HCT116 (cell line): ENCODE results near the gene MEGF10. TPM values are rescaled to one million over a fixed set of nuclear protein-coding genes. Genes with fewer than 3 reads are reported as not detected.

Experiments
- ATAC-seq: fragments of 200-7000 bp; cut with Tn5 transposase; 2 replicates; pipeline ENCODE4 v1.9.1; 2020; ENCODE audit warnings: mild to moderate bottlenecking, moderate library complexity
- BruUV-seq: library from RNA; stranded (reverse); fragments of 400-500 nt; replicated peaks from 2 replicates; lab custom pipeline; 2021; lab: Mats Ljungman, UMichigan
- CTCF ChIA-PET: fragments of 300-600 bp; sonication (Branson Sonifier 250); formaldehyde crosslinking; loops from one replicate; lab custom pipeline; 2021; ENCODE audit warnings: antibody characterized with exemption; lab: Charles Lee
- POLR2A ChIA-PET: fragments of 300-600, 350-600 bp; sonication (Branson Sonifier 250); formaldehyde crosslinking; loops from one replicate; lab custom pipeline; 2021; ENCODE audit warnings: antibody characterized with exemption; lab: Charles Lee
- RAD21 ChIA-PET, 2 experiments: fragments of 300-600 bp; sonication (Branson Sonifier 250); formaldehyde crosslinking; loops; one replicate each; lab custom pipeline; 2023; ENCODE audit warnings: low total read pairs in 2 of 2; ENCODE audit not compliant: uncharacterized antibody in 2 of 2, unreplicated experiment in 2 of 2, low non-redundant PET in 1 of 2; lab: Charles Lee
- DNase-seq: peaks from one replicate; pipeline ENCODE4 v3.0.0-alpha.2; 2010; ENCODE audit warnings: low read depth, low spot score
- H2AFZ ChIP-seq: fragments of 200-600 bp; shearing (Covaris generic), sonication (generic); 2 replicates; pipeline ENCODE4 v1.6.1; 2017; ENCODE audit warnings: low read depth, mixed run types, mixed read lengths, antibody characterized with exemption, low read length; ENCODE audit not compliant: poor library complexity, severe bottlenecking
- H3K27ac ChIP-seq: 2 replicates; pipeline ENCODE4 v1.5.1; 2012; ENCODE audit warnings: low read depth, low read length
- H3K27me3 ChIP-seq: fragments of 200-600 bp; sonication (generic); 2 replicates; pipeline ENCODE4 v1.6.1; 2016; ENCODE audit warnings: mixed run types, low read length, mixed read lengths; ENCODE audit not compliant: insufficient read depth
- H3K36me3 ChIP-seq, 2 experiments: fragments of 200-500 bp in 1 of 2; fragments of 200-600 bp in 1 of 2; sonication (Bioruptor generic) in 1 of 2; sonication (generic) in 1 of 2; 2 replicates each; pipeline versions ENCODE4 v1.5.1 to v1.6.1; 2014 to 2016; ENCODE audit warnings: low read length in 2 of 2, inconsistent platforms in 1 of 2, mixed read lengths in 1 of 2, mixed run types in 1 of 2; ENCODE audit not compliant: insufficient read depth in 2 of 2, control insufficient read depth in 1 of 2
- H3K4me1 ChIP-seq, 2 experiments: fragments of 200-600 bp in 1 of 2; sonication (generic) in 1 of 2; 2 replicates each; pipeline versions ENCODE4 v1.5.1 to v1.6.1; 2012 to 2017; ENCODE audit warnings: low read length in 2 of 2, inconsistent platforms in 1 of 2, mild to moderate bottlenecking in 1 of 2, mixed read lengths in 1 of 2, mixed run types in 1 of 2, moderate library complexity in 1 of 2; ENCODE audit not compliant: insufficient read depth in 2 of 2, control insufficient read depth in 1 of 2
- H3K4me2 ChIP-seq: fragments of 200-600 bp; sonication (generic); 2 replicates; pipeline ENCODE4 v1.6.1; 2017; ENCODE audit warnings: mixed run types, low read length, mixed read lengths
- H3K4me3 ChIP-seq, 2 experiments: fragments of 200-600 bp in 1 of 2; sonication (generic) in 1 of 2; replicated peaks in 1 of 2; 2 replicates each; pipeline ENCODE4 v1.5.1; 2011 to 2016; ENCODE audit warnings: low read length in 2 of 2, control low read depth in 1 of 2, low read depth in 1 of 2, mild to moderate bottlenecking in 1 of 2, mixed read lengths in 1 of 2, mixed run types in 1 of 2
- H3K79me2 ChIP-seq: fragments of 200-600 bp; sonication (generic); 2 replicates; pipeline ENCODE4 v1.6.1; 2017; ENCODE audit warnings: mild to moderate bottlenecking, mixed run types, low read length, moderate library complexity, mixed read lengths; ENCODE audit not compliant: insufficient read depth
- H3K9ac ChIP-seq: fragments of 200-600 bp; sonication (generic); 2 replicates; pipeline ENCODE4 v1.6.1; 2016; ENCODE audit warnings: low read length, mixed read lengths
- H3K9me2 ChIP-seq: fragments of 200-600 bp; sonication (generic), shearing (Covaris generic); 2 replicates; pipeline ENCODE4 v1.6.1; 2017; ENCODE audit warnings: mixed run types, mild to moderate bottlenecking, moderate library complexity; ENCODE audit not compliant: insufficient read depth
- H3K9me3 ChIP-seq, 2 experiments: fragments of 200-500 bp in 1 of 2; fragments of 200-600 bp in 1 of 2; sonication (Bioruptor generic) in 1 of 2; sonication (generic) in 1 of 2; 2 replicates each; pipeline ENCODE4 v1.6.1; 2014 to 2017; ENCODE audit warnings: low read length in 2 of 2, mixed read lengths in 2 of 2, inconsistent platforms in 1 of 2, low read depth in 1 of 2, mild to moderate bottlenecking in 1 of 2, mixed run types in 1 of 2, moderate library complexity in 1 of 2; ENCODE audit not compliant: control insufficient read depth in 1 of 2, insufficient read depth in 1 of 2
- H4K20me1 ChIP-seq: fragments of 200-600 bp; sonication (generic), shearing (Covaris generic); 2 replicates; pipeline ENCODE4 v1.6.1; 2017; ENCODE audit warnings: mixed run types, mild to moderate bottlenecking, moderate library complexity; ENCODE audit not compliant: insufficient read depth
- ATF3 ChIP-seq: IDR thresholded peaks from 2 replicates; pipeline ENCODE4 v1.6.1; 2012
- CBX3 ChIP-seq: IDR thresholded peaks from 2 replicates; pipeline ENCODE4 v1.6.1; 2012; ENCODE audit warnings: low read depth
- CEBPB ChIP-seq: IDR thresholded peaks from 2 replicates; pipeline ENCODE4 v1.6.1; 2012; ENCODE audit warnings: low read depth
- ELF1 ChIP-seq: IDR thresholded peaks from 2 replicates; pipeline ENCODE4 v1.6.1; 2012; ENCODE audit warnings: low read depth, borderline replicate concordance
- EZH2phosphoT487 ChIP-seq: fragments of 200-600 bp; IDR thresholded peaks from 2 replicates; pipeline ENCODE4 v1.6.1; 2018; ENCODE audit warnings: antibody characterized with exemption, borderline replicate concordance
- FOSL1 ChIP-seq: IDR thresholded peaks from 2 replicates; pipeline ENCODE4 v1.6.1; 2012; ENCODE audit warnings: low read depth
- JUND ChIP-seq: IDR thresholded peaks from 2 replicates; pipeline ENCODE4 v1.6.1; 2012
- RAD21 ChIP-seq: IDR thresholded peaks from 2 replicates; pipeline ENCODE4 v1.6.1; 2012; ENCODE audit warnings: low read depth, mild to moderate bottlenecking
- REST ChIP-seq: IDR thresholded peaks from 2 replicates; pipeline ENCODE4 v1.6.1; 2012; ENCODE audit warnings: low read depth
- SIN3A ChIP-seq: IDR thresholded peaks from 2 replicates; pipeline ENCODE4 v1.6.1; 2012; ENCODE audit warnings: low read depth
- SP1 ChIP-seq: IDR thresholded peaks from 2 replicates; pipeline ENCODE4 v1.6.1; 2012; ENCODE audit warnings: low read depth
- SRF ChIP-seq: IDR thresholded peaks from 2 replicates; pipeline ENCODE4 v1.6.1; 2012; ENCODE audit warnings: low read depth
- TCF7L2 ChIP-seq: IDR thresholded peaks from 2 replicates; pipeline ENCODE4 v1.7.0; 2011; ENCODE audit warnings: borderline replicate concordance, inconsistent platforms; ENCODE audit not compliant: insufficient read depth, insufficient read length; ENCODE audit errors: extremely low read depth
- ZFX ChIP-seq: fragments of 450-650 bp; IDR thresholded peaks from 2 replicates; pipeline ENCODE4 v1.6.1; 2017
- ZNF274 ChIP-seq: fragments of 200-500 bp; sonication (Bioruptor generic); IDR thresholded peaks from 2 replicates; pipeline ENCODE4 v1.6.1; 2014; ENCODE audit warnings: mild to moderate bottlenecking, low read depth, low read length, inconsistent platforms
- intact Hi-C: fragments of 100-400 bp; cut with micrococcal nuclease; formaldehyde crosslinking; loops from 2 replicates; pipeline ENCODE4 v1.10.0; 2022
- total RNA-seq: library from RNA; stranded (reverse); gene quantifications from one replicate; pipeline ENCODE4 v1.2.1, GENCODE V29; 2021; ENCODE audit not compliant: unreplicated experiment

Gene MEGF10
- total RNA-seq, 1 experiment from 2014 or later = 0.02 TPM

GRCh38 chr5:127367946-127368465, 77.4 kb downstream of the MEGF10 start:
- Histone ChIP-seq H3K4me1 (no peaks in the 10 kb centered on the region; a peak in 1 of 4 replicates), H3K9me2 (no peaks in the 10 kb centered on the region), H3K4me3 (no peak overlapping the region), H3K36me3 (no peaks in the 10 kb centered on the region), H3K79me2 (no peaks in the 10 kb centered on the region), H3K27me3 (no peaks in the 10 kb centered on the region), H3K27ac (no peak overlapping the region), H3K9ac (no peak overlapping the region), H4K20me1 (no peaks in the 10 kb centered on the region), H3K9me3 (no peaks in the 10 kb centered on the region), H3K4me2 (no peak overlapping the region), H2AFZ (no peak overlapping the region)
- ATAC-seq (no peak), DNase-seq (no peak)
- no TSS peak for BruUV-seq
- ChIA-PET CTCF (no interaction called here), RAD21 (no interaction called here), POLR2A (no interaction called here)
- intact Hi-C loops = no loop called here
- TF ChIP-seq ZNF274 (no peak), TCF7L2 (no peak), SIN3A (no peak), CBX3 (no peak), ELF1 (no peak), EZH2phosphoT487 (no peak), SRF (no peak), FOSL1 (no peak), SP1 (no peak)

GRCh38 chr5:127369796-127370195, 79.2 kb downstream of the MEGF10 start:
- RAD21 ChIA-PET = no interaction called here
- no peak overlapping the region for H2AFZ ChIP-seq
- no peak for DNase-seq
- H3K4me3 ChIP-seq = no peak overlapping the region
- CTCF ChIA-PET = no interaction called here
- no peaks in the 10 kb centered on the region for H3K9me2 ChIP-seq
- POLR2A ChIA-PET = no interaction called here
- no peak for ATAC-seq
- H3K4me1 ChIP-seq = no peaks in the 10 kb centered on the region; a peak in 1 of 4 replicates
- no peak overlapping the region for H3K4me2 ChIP-seq
- no peak overlapping the region for H3K27ac ChIP-seq
- H3K9me3 ChIP-seq = no peaks in the 10 kb centered on the region
- intact Hi-C loops = no loop called here
- no peaks in the 10 kb centered on the region for H3K36me3 ChIP-seq
- no peak overlapping the region for H3K9ac ChIP-seq
- no peaks in the 10 kb centered on the region for H4K20me1 ChIP-seq
- BruUV-seq = no TSS peak
- H3K79me2 ChIP-seq = no peaks in the 10 kb centered on the region
- no peaks in the 10 kb centered on the region for H3K27me3 ChIP-seq
- TF ChIP-seq SRF (no peak), JUND (no peak), ATF3 (no peak), RAD21 (no peak), ZFX (no peak), SP1 (no peak), CEBPB (no peak), CBX3 (no peak), REST (no peak)
